CD14-positive monocyte (primary cell): ENCODE data around the gene HS3ST3B1. TPM values are rescaled to one million over a fixed set of nuclear protein-coding genes. Genes with fewer than 3 reads are reported as not detected.

Source experiments
- DNase-seq, 3 donors: peaks; one replicate each; pipeline ENCODE4 v3.0.0-alpha.2; 2011 to 2022
- H2AFZ ChIP-seq: 2 replicates; pipeline ENCODE4 v1.6.0; 2012; ENCODE audit warnings: mild to moderate bottlenecking, low read depth, low read length, inconsistent platforms; ENCODE audit not compliant: insufficient read depth, poor library complexity, severe bottlenecking
- H3K27ac ChIP-seq, 2 donors: 1 replicate in 1 of 2; 2 replicates in 1 of 2; pipeline ENCODE4 v1.5.1; 2012 to 2013; ENCODE audit warnings: low read length in 2 of 2, control low read depth in 1 of 2, inconsistent platforms in 1 of 2, low read depth in 1 of 2, mild to moderate bottlenecking in 1 of 2
- H3K27me3 ChIP-seq, 2 donors: one replicate each; pipeline versions ENCODE4 v1.6.0 to v1.6.1; 2011 to 2013; ENCODE audit warnings: low read length in 2 of 2; ENCODE audit not compliant: control insufficient read depth in 2 of 2, insufficient read depth in 2 of 2
- H3K36me3 ChIP-seq, 2 donors: replicated peaks in 1 of 2; 1 replicate in 1 of 2; 2 replicates in 1 of 2; pipeline versions ENCODE4 v1.5.1 to v1.6.1; 2012 to 2013; ENCODE audit warnings: low read length in 2 of 2, control low read depth in 1 of 2, inconsistent platforms in 1 of 2, mild to moderate bottlenecking in 1 of 2; ENCODE audit not compliant: insufficient read depth in 2 of 2, control insufficient read depth in 1 of 2
- H3K4me1 ChIP-seq, 2 donors: 1 replicate in 1 of 2; 2 replicates in 1 of 2; pipeline versions ENCODE4 v1.5.1 to v1.6.1; 2012 to 2013; ENCODE audit warnings: low read length in 2 of 2, control low read depth in 1 of 2, inconsistent platforms in 1 of 2, mild to moderate bottlenecking in 1 of 2, moderate library complexity in 1 of 2; ENCODE audit not compliant: insufficient read depth in 2 of 2, control insufficient read depth in 1 of 2
- H3K4me2 ChIP-seq: replicated peaks from 2 replicates; pipeline ENCODE3; 2012; ENCODE audit warnings: low read length, moderate library complexity, mild to moderate bottlenecking; ENCODE audit not compliant: poor library complexity, severe bottlenecking; ENCODE audit errors: extremely low read depth
- H3K4me3 ChIP-seq, 3 experiments: fragments of 200-600 bp in 1 of 3; sonication (generic) in 1 of 3; replicated peaks in 1 of 3; 1 replicate in 2 of 3; 2 replicates in 1 of 3; pipeline ENCODE4 v1.5.1; 2011 to 2013; ENCODE audit warnings: low read length in 3 of 3, mild to moderate bottlenecking in 3 of 3, control low read depth in 2 of 3, low read depth in 2 of 3, inconsistent platforms in 1 of 3, moderate library complexity in 1 of 3
- H3K79me2 ChIP-seq: 2 replicates; pipeline ENCODE4 v1.6.0; 2012; ENCODE audit warnings: mild to moderate bottlenecking, control low read depth, inconsistent platforms, low read length, moderate library complexity; ENCODE audit not compliant: insufficient read depth
- H3K9ac ChIP-seq: 2 replicates; pipeline ENCODE4 v1.6.0; 2017; ENCODE audit warnings: low read length, mild to moderate bottlenecking; ENCODE audit not compliant: insufficient read depth, poor library complexity, severe bottlenecking
- H3K9me3 ChIP-seq, 2 donors: replicated peaks in 1 of 2; 1 replicate in 1 of 2; 2 replicates in 1 of 2; pipeline versions ENCODE4 v1.5.1 to v1.6.1; 2012 to 2013; ENCODE audit warnings: low read length in 2 of 2, control low read depth in 1 of 2; ENCODE audit not compliant: control insufficient read depth in 1 of 2, insufficient read depth in 1 of 2
- H4K20me1 ChIP-seq: 2 replicates; pipeline ENCODE4 v1.6.0; 2012; ENCODE audit warnings: mild to moderate bottlenecking, low read length, control low read depth, moderate library complexity; ENCODE audit not compliant: insufficient read depth
- H3K27ac Mint-ChIP-seq, 7 donors: one replicate each; pipeline ENCODE4 v1.8.0; 2020; ENCODE audit warnings: mild to moderate bottlenecking in 7 of 7, mixed read lengths in 7 of 7, moderate library complexity in 6 of 7, inconsistent platforms in 2 of 7
- H3K27me3 Mint-ChIP-seq, 3 donors: one replicate each; pipeline ENCODE4 v1.8.0; 2021 to 2022; ENCODE audit warnings: low read depth in 3 of 3, mild to moderate bottlenecking in 3 of 3, mixed read lengths in 3 of 3, moderate library complexity in 3 of 3, inconsistent platforms in 1 of 3
- H3K36me3 Mint-ChIP-seq, 2 donors: one replicate each; pipeline ENCODE4 v1.8.0; 2020; ENCODE audit warnings: mixed read lengths in 2 of 2, inconsistent platforms in 1 of 2, mild to moderate bottlenecking in 1 of 2
- H3K4me1 Mint-ChIP-seq: one replicate; pipeline ENCODE4 v1.8.0; 2020; ENCODE audit warnings: mild to moderate bottlenecking, mixed read lengths
- H3K4me3 Mint-ChIP-seq, 2 donors: one replicate each; pipeline ENCODE4 v1.8.0; 2020; ENCODE audit warnings: mild to moderate bottlenecking in 2 of 2, mixed read lengths in 2 of 2, moderate library complexity in 1 of 2
- H3K9me3 Mint-ChIP-seq, 7 donors: one replicate each; pipeline ENCODE4 v1.8.0; 2020 to 2022; ENCODE audit warnings: mixed read lengths in 7 of 7, mild to moderate bottlenecking in 6 of 7, moderate library complexity in 6 of 7, inconsistent platforms in 2 of 7
- WGBS: methylation state at CpG from one replicate; pipeline ENCODE4 v1.1.5; 2013; ENCODE audit warnings: missing lambda C conversion rate; ENCODE audit not compliant: insufficient coverage; 5-methylcytosine and 5-hydroxymethylcytosine counted together
- intact Hi-C, 2 donors: fragments of 100-400 bp; cut with micrococcal nuclease; formaldehyde crosslinking; loops; one replicate each; pipeline versions ENCODE4 v1.15.0 to v1.15.1; 2023
- polyA plus RNA-seq, 3 donors: library from polyadenylated mRNA; depleted of rRNA in 1 of 3; unstranded in 2 of 3; stranded (reverse) in 1 of 3; fragments of 300-500 nt in 2 of 3; fragments of >200 nt in 1 of 3; fragmentation: Illumina TruSeq in 2 of 3; gene quantifications; 1 replicate in 2 of 3; 2 replicates in 1 of 3; pipeline ENCODE4 v1.2.3, GENCODE V29; 2012 to 2021
- TF ChIP-seq, protein P1 (sequence below): fragments of 200-600 bp; IDR thresholded peaks from one replicate; pipeline ENCODE4 v1.8.0; 2022; ENCODE audit warnings: antibody characterized with exemption, mild to moderate bottlenecking

HS3ST3B1 gene
- polyA plus RNA-seq, 3 donors: 0.09 to 0.73 (median 0.32) TPM

DNA sequence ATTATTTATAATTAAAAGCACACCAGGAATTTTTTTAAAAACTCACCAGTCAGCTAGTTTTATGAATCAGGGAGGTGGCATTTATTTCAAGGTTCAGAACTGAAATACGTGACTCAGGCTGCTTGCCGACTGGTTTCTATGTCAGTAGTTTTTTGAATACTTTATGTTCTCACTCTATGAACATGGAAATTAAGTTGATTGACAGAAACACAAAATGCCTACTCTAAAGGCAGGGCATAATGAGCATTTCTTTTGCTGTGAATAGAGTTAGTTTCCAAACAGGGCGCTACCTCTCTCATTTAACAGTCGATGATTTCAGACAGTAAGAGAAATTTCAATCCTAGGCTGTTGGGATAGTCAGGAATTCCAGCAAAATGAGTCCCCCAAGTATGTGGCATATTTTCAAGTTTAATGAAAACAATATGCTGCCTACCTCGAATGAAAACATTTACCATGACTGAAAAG, 6.7 kb downstream of the HS3ST3B1 start:
- Mint-ChIP-seq H3K27me3 (peaks cover 27 to 48% (median 30%) of the 10 kb centered on the region in 3 donors), H3K27ac (no peak overlapping the region)

GRCh38 chr17:14308636-14308964, 7.7 kb downstream of the HS3ST3B1 start:
- H3K4me3 Mint-ChIP-seq: peak overlapping the region; percentile 80 to 83
- TF ChIP-seq, protein P1, sequence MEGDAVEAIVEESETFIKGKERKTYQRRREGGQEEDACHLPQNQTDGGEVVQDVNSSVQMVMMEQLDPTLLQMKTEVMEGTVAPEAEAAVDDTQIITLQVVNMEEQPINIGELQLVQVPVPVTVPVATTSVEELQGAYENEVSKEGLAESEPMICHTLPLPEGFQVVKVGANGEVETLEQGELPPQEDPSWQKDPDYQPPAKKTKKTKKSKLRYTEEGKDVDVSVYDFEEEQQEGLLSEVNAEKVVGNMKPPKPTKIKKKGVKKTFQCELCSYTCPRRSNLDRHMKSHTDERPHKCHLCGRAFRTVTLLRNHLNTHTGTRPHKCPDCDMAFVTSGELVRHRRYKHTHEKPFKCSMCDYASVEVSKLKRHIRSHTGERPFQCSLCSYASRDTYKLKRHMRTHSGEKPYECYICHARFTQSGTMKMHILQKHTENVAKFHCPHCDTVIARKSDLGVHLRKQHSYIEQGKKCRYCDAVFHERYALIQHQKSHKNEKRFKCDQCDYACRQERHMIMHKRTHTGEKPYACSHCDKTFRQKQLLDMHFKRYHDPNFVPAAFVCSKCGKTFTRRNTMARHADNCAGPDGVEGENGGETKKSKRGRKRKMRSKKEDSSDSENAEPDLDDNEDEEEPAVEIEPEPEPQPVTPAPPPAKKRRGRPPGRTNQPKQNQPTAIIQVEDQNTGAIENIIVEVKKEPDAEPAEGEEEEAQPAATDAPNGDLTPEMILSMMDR: no peak
- Histone ChIP-seq H3K9me3 (no peaks in the 10 kb centered on the region), H3K9ac (peak overlapping the region; percentile 38), H4K20me1 (peaks cover 2% of the 10 kb centered on the region), H3K27ac (no peak overlapping the region), H3K36me3 (no peaks in the 10 kb centered on the region), H2AFZ (peak overlapping the region; percentile 84), H3K4me3 (peak overlapping the region; percentile 21 to 76 (median 39)), H3K27me3 (peaks cover 8 to 36% of the 10 kb centered on the region in 2 donors), H3K79me2 (peaks cover 8% of the 10 kb centered on the region), H3K4me2 (peak overlapping the region; percentile 67), H3K4me1 (peaks cover 27 to 39% of the 10 kb centered on the region in 2 donors)
- peaks cover 17 to 40% (median 20%) of the 10 kb centered on the region in 3 donors for H3K27me3 Mint-ChIP-seq
- peaks cover 0 to 6% (median 2%) of the 10 kb centered on the region in 7 donors for H3K9me3 Mint-ChIP-seq
- intact Hi-C loops: loop anchor here (2.0 to 10.0 kb wide), 5 partner anchors 44 to 436 kb away; partner anchors contain the start of gene COX10 (in 1 of the 2)
- peaks cover 3 to 6% of the 10 kb centered on the region in 2 donors for H3K36me3 Mint-ChIP-seq
- H3K4me1 Mint-ChIP-seq: peaks cover 49% of the 10 kb centered on the region
- H3K27ac Mint-ChIP-seq: peak overlapping the region in 1 of 7 donors; percentile 57
- 74% methylated on average over 3 of the region's 4 CpGs for WGBS
- DNase-seq: no peak

More for the DNA sequence above, 6.7 kb downstream of the HS3ST3B1 start:
- TF ChIP-seq, protein P1: no peak
- no peak for DNase-seq
- H4K20me1 ChIP-seq: peaks cover 8% of the 10 kb centered on the region
- Mint-ChIP-seq H3K4me1 (peaks cover 58% of the 10 kb centered on the region), H3K4me3 (peak overlapping the region in 1 of 2 donors; percentile 13), H3K36me3 (peaks cover 0 to 10% of the 10 kb centered on the region in 2 donors), H3K9me3 (peaks cover 0 to 8% (median 2%) of the 10 kb centered on the region in 7 donors)
- no peaks in the 10 kb centered on the region for H3K36me3 ChIP-seq
- no peak overlapping the region for H3K9ac ChIP-seq
- WGBS: no CpG with 5 or more reads among the region's 5 CpGs
- intact Hi-C loops: loop anchor here (2.0 to 10.0 kb wide), 5 partner anchors 45 to 437 kb away; partner anchors contain the start of gene COX10 (in 1 of the 2)
- no peak overlapping the region for H3K27ac ChIP-seq
- H3K4me2 ChIP-seq: no peak overlapping the region
- H2AFZ ChIP-seq: no peak overlapping the region
- peaks cover 14 to 44% of the 10 kb centered on the region in 2 donors for H3K27me3 ChIP-seq
- H3K4me3 ChIP-seq: no peak overlapping the region
- peaks cover 15% of the 10 kb centered on the region for H3K79me2 ChIP-seq
- H3K9me3 ChIP-seq: peaks cover 0 to 5% of the 10 kb centered on the region in 2 donors
- H3K4me1 ChIP-seq: peaks cover 36 to 48% of the 10 kb centered on the region in 2 donors
